M059J (cell line): ENCODE data around the gene CFAP69. TPM values are rescaled to one million over a fixed set of nuclear protein-coding genes. Genes with fewer than 3 reads are reported as not detected.

Source experiments
- DNase-seq: peaks from one replicate; pipeline ENCODE4 v3.0.0-alpha.2; 2012; ENCODE audit warnings: low read depth
- total RNA-seq: library from RNA; depleted of rRNA; stranded (reverse); fragments of >200 nt; shearing (Covaris generic); gene quantifications from 2 replicates; pipeline ENCODE4 v1.2.3, GENCODE V29; 2014; rRNA removed

The CFAP69 gene, protein sequence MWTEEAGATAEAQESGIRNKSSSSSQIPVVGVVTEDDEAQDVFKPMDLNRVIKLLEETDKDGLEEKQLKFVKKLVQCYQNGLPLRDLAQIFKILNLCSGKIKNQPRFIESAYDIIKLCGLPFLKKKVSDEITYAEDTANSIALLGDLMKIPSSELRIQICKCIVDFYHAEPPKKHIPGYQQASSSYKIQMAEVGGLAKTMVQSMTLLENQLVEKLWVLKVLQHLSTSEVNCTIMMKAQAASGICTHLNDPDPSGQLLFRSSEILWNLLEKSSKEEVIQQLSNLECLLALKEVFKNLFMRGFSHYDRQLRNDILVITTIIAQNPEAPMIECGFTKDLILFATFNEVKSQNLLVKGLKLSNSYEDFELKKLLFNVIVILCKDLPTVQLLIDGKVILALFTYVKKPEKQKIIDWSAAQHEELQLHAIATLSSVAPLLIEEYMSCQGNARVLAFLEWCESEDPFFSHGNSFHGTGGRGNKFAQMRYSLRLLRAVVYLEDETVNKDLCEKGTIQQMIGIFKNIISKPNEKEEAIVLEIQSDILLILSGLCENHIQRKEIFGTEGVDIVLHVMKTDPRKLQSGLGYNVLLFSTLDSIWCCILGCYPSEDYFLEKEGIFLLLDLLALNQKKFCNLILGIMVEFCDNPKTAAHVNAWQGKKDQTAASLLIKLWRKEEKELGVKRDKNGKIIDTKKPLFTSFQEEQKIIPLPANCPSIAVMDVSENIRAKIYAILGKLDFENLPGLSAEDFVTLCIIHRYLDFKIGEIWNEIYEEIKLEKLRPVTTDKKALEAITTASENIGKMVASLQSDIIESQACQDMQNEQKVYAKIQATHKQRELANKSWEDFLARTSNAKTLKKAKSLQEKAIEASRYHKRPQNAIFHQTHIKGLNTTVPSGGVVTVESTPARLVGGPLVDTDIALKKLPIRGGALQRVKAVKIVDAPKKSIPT
- total RNA-seq, result 1.6 and 3.2 TPM in 2 replicates

DNA sequence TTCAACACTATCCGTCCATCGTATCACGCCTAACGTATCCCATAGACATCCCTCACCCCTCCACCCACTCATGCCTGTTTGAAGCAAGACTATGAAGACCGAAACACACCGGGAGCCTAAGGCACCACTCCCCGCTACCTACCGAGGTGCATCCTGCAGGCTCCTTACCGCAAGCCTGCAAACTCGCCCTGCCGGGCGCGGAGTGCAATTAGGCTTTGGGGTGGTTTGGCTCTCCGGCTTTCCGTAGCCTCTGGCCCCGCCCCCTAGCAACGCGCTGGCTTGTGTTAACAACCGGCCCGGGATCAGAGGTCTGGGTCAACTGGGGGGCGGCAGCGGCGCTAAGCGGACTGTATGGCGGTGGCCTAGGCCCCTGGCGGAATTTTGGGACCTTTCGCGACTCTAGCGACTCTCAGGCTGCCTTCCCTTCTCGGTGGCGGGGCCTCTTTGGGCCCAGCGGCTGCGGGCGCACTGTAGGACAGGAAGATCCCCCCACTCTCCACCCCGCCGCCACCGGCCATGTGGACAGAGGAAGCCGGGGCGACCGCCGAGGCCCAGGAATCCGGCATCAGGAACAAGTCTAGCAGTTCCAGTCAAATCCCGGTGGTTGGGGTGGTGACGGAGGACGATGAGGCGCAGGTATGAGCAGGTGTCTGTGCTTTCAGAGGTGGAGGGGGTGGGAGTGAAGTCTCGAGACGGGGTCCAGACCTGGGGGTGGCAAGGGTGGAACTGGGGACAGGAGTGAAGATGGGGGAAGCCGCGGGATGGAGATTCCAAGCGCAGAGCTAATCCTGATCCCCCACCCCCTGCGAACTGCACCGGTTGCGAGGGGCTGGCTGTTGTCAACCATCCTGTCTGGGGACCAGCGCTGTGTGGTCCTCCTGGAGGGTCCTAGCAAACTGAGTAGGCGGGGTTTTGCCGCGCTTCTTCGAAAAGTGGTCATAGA is at the start of gene CFAP69:
TSS of gene CFAP69 (plus strand) at position 266 of the 943 bp plus-strand sequence. CDS start at position 517, 251 bp downstream.
- DNase-seq, result peak; percentile 89

DNA sequence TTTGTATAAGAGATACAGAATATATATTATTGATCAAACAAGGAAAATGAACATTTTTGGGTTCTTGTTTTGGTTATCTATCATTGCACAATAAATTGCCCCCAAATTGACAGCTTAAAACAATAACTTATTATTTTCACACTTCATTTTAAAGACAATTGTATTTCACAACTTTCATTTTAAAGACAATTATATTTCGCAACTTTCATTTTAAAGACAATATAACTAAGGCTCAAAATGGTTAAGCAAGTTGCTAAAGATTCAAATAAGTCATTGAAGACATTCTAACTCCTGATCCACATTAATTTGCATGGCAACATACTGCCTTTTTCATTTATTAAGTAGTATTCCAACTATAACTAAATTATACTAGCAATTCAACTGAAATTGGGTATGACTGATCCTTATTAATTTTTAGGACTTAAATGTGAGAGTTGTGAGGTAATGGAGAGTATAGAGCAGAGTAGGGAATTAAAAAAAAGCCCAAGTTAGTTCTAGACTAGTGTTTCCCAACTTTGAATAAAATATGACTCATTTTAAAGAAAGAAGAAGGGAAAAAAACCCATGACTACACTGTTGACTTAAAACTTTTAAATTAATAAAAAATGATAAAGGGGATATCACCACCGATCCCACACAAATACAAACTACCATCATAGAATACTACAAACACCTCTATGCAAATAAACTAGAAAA is 43.3 kb upstream of the CFAP69 start:
- DNase-seq, result no peak

DNA sequence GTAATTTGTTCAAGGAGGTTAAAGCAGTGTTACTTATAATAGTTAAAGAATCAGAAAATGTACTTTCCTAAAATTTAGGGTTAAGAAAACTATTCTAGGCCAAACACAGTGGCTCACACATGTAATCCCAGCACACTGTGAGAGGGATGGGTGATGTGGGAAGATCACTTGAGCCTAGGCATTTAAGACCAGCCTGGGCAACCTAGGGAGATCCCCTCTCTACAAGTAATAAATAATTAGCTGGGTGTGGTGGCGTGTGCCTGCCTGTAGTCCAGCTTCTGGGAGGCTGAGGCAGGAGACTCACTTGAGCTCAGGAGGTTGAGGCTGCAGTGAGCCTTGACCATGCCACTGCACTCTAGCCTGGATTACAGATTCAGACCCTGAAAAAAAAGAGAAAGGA is 37.0 kb upstream of the CFAP69 start:
- no peak for DNase-seq

DNA sequence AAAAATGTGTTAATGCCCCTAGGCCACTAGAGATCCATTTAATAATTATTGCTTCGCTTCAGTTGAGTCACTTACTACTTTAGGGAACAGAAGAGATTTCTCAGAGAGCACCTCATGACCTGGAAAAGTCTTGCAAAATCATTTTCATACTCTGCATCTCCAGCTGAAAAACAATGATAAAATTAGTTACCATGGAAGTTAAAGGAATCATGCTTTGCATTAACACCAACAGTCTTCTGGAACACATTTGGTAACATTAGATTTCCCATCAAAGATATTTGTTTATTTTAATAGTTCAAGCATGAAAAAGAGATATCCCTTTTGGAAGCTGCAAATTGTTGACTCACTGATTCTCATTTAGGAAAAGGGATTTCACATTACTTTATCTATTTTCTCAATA is 35.2 kb upstream of the CFAP69 start:
- peak; percentile 61 for DNase-seq

DNA sequence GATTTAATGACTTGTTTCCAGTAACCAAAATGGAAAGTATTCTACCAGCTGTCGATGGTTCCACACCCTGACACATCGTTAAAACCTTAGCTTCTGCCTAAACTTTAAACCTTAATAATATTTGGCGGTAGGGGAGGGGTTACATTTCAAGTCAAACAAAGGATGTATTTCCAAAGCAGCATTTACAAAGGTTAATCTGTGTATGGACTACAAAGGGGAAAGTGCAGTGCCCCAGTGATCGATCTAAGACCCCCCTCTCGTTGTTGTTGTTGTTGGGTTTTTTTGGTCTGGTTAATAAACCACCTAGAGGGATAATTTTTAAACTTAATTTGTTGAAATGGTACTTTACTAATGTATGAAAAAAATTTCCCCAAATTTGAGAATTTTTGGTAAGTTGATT is 34.5 kb upstream of the CFAP69 start:
- no peak for DNase-seq

DNA sequence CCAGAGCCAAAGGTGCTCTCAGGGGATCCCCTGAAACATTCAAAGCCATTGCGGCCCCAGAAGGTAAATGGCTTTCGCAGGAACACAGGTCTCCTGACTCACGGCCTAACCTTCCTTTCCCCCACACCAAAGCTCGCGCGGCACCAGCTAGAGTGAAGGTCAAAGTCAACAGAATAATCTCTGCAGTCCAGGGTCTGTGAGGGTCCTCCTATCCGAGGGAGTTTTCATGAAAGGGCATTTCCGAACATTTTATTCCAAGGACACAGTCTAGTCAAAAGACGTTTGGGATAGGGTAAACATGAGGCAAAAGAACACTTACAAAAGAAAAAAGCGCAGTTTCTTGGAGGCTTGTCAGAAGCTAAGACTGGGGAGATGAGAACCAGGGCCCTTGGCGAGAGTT is 34.0 kb upstream of the CFAP69 start:
- no peak for DNase-seq

DNA sequence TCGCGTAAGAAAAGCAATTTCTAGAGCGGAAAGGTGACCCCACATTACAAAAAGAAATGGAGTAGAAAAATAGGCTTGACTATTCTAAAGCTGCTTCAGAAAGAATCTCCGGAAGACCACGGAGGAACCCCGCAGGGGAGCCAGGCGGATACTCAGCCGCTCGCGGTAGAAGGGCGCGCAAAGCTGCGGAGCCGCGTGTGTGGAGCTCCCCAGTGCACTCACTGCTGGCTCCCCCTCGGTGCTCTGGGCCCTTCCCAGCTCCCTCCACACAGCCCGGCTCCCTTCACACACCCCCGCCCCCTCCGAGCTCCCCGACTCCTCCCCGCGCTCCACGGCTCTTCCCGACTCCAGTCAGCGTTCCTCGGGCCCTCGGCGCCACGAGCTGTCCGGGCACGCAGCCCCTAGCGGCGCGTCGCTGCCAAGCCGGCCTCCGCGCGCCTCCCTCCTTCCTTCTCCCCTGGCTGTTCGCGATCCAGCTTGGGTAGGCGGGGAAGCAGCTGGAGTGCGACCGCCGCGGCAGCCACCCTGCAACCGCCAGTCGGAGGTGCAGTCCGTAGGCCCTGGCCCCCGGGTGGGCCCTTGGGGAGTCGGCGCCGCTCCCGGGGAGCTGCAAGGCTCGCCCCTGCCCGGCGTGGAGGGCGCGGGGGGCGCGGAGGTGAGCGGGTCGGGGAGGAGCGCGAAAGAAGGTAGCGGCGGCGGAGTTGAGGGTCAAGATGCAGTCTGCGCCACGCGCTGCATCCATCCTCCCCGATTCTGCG is 33.4 kb upstream of the CFAP69 start, which contains the start of gene STEAP2:
TSS of gene STEAP2 (plus strand) at position 350 of the 758 bp plus-strand sequence. CDS start 13,343 bp downstream, outside the sequence.
- DNase-seq, result peak; percentile 92

DNA sequence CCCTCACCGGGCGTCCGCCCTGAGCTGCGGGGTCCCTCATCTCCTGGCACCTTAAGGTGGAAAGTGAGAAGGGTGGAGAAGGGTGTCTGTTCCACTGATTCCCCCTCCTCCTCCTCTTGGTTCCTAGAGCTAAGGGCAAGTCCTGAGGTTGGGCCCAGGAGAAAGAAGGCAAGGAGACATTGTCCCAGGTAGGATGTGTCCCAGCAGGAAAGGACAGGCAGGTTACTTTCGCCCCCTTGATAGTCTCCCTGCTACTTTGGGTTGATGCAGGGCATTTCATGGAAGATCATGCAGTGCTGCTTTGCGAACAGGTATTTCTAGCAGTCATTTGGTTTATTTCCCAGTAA is 32.9 kb upstream of the CFAP69 start:
- no peak for DNase-seq

DNA sequence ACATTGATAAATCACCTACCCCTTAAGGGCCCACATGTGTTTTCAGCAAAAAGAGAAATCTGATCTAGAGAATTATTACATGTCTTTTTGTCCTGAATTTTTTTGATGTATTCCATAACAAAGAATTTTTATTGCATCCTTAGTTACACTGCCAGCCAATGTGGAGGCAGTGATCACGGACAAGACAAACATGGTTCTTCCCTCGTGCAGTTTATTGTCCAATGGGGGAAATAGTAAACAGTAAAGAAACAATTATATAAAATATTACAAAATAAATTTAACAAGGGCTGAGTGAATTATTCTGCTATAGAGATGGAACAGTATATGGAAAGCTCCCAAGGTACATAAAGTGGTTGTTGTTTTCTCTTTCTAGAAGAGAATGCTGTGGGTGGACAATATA is 31.5 kb upstream of the CFAP69 start:
- DNase-seq, result no peak

DNA sequence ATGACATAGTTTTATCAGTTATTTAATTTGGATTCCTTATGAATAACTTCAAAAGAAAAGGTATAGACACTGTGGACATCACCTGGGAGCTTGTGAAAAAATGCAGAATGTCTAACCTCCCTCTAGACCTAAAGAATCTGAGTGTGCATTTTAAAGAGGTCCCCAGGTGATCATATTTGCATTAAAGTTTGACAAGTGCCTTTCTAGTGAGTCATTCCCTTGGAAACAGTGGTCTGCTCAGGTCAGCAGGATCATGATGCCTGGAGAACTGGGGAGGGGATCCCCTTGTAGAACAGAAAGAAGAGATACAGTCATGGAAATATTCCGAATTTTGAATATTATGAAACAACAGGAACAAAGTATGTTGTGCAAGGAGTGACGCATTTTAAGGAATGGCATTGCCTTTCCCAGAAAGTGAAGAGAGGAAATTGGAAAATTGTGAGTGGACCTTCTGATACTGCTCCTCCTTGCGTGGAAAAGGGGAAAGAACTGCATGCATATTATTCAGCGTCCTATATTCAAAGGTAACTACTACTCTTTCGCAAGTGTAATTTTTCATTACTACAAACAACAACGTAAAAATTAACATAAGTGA is 28.8 kb upstream of the CFAP69 start:
- no peak for DNase-seq

DNA sequence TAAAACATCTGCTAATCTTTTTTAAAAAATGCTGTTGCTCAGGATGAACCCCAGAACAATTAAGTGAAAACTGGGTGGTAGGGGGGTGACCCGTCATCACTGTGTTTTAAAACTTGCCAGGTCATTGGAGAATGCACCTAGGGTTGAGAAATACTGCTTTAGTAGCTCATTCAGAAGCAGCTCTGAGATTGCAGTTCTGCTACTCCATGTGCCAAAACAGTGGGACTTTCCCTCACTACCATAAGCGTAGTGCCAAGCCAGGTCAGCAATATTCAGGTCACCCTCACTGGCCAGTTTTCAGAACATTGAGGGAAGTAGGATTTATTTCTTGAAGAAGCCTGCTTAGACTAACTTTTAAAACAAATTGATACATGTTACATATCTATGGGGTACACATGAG is 28.2 kb upstream of the CFAP69 start:
- no peak for DNase-seq

DNA sequence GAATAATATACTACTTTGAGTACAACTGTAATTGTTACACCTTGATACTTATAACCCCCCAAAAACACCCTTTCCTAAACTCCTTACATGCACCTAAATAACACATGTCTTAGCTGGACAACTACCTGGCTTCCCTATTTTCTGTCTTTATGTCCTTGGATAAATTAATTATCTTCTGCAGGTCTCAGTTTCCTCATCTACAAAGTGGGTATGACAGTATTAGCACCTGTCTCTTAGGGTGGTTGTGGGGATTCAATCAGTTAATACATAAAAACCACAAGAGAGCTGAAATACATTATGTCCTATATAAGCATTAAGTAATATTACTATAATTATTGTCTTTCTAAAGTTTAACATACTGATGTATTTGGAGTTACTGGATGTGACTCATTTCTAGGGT is 22.6 kb upstream of the CFAP69 start:
- DNase-seq, result no peak

DNA sequence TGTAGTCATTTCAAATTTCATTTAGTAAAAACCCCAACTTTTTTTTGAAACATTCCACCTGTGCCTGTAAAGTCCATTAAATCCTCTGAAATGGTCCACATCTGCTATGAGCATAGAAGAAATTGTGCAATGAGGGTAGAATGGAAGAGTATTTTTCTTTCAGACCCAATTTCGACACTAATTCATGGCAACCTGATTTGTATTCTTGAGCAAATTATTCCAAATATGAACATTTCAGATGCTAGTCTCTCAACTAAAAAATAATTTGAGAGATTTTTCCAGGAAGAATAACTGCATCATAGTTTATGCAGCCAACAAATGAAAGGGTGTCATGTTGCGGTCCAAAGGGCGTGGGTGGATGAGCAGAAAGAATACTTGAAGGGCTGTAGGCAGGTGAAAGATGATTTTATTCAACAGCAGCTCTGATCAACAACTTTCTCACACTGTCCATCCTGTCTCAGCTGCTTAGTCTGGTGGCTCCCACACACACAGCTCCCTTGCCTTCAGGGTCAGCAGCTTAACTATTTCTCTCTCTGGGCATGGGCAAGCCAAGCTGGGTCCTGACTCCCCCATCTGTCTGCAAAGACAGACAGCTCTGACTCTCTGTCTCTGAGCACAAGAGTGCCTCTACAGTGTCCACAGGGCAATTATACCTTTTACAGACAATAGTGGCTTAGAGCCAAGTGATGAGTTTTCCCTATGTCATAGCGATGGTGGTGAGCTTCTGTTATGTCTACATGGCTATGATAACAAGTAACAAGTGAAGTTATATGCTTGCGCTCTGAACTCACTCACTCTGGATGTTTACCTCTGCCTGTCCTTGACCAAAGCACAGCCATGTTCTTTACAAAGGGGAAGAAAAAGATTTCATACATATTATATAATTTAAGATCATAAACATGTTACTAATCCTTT is 21.9 kb upstream of the CFAP69 start:
- DNase-seq, result peak; percentile 14

DNA sequence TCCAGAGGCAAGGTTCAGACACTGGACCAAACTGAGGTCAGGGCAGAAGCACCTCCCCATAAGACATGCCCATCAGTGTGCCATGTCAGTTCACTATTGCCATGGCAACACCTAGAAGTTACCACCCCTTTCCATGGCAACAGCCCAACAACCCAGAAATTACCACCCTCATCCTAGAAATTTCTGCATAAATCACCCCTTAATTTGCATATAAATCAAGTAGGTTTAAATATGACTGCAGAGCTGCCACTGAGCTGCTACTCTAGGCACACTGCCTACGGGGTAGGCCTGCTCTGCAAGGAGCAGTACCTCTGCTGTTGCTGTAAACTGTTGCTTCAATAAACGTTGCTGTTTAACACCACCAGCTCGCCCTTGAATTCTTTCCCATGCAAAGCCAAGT is 20.8 kb upstream of the CFAP69 start:
- DNase-seq, result no peak

DNA sequence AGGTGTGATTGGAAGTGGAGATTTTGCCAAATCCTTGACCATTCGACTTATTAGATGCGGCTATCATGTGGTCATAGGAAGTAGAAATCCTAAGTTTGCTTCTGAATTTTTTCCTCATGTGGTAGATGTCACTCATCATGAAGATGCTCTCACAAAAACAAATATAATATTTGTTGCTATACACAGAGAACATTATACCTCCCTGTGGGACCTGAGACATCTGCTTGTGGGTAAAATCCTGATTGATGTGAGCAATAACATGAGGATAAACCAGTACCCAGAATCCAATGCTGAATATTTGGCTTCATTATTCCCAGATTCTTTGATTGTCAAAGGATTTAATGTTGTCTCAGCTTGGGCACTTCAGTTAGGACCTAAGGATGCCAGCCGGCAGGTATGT is 19.8 kb upstream of the CFAP69 start:
- DNase-seq, result no peak

DNA sequence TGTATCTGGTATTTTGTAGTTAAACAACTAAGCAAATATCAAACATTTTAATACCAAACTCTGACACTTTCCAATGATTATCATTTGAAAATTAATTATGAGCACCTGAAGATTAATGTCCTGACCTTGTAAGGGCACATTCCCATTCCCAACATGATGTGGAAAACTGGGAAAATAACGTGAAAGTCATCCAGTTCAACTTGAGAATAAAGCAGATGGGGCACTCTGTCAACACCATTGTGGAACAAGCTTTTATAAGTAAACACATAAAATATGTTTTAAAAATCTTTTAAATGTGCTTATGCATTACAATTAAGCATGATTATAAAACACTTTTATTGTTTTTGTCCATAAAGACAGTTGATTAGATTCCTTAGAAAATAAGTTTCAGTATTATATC is 19.4 kb upstream of the CFAP69 start:
- DNase-seq, result no peak

DNA sequence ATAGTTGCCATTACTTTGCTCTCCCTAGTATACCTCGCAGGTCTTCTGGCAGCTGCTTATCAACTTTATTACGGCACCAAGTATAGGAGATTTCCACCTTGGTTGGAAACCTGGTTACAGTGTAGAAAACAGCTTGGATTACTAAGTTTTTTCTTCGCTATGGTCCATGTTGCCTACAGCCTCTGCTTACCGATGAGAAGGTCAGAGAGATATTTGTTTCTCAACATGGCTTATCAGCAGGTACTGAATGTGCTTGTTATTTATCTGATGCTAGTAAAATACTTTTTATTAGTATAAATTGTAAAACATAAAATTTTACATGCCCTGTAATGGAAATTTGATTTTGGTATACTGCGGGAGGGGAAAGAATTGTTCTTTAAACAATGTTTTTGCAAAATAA is 17.7 kb upstream of the CFAP69 start:
- DNase-seq, result no peak

DNA sequence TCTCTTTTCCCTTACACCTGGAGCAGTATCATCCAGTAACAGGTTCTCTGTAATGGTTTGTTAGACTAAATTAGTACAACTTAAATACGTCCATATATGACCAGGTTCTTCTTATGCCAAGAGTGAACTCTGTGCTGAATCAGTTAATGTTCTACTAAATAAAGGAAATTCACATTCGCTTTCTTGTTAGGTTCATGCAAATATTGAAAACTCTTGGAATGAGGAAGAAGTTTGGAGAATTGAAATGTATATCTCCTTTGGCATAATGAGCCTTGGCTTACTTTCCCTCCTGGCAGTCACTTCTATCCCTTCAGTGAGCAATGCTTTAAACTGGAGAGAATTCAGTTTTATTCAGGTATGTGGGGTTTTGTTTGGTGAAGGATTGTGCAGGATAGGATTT is 15.3 kb upstream of the CFAP69 start:
- no peak for DNase-seq

DNA sequence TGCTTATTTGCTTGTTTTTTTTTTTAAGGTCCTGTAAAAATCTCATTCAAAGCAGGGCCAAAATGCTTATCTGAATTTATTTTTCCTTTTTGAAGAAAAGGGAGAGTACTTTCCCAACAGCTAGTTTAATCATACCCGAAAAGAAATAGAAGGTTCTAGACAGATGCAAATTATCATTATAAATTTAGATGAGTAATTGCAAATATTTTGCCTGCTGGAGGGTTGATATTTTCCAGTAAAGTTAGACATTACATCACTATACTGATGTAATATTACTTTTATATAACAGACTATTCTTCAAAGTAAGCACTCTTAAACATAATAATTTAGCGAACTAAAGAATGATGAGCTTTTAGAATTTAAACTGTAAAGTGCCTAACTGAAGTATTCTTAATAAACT is 14.1 kb upstream of the CFAP69 start:
- DNase-seq, result no peak
